ENCODE results near the gene HOXB7.

GRCh38 chr17:48589831-48590606 lies 20.8 kb downstream of the HOXB7 start, which contains the start of gene HOXB3:
- TF ChIP-seq ZNF274 (CRISPR knock-in tag; IDR thresholded peaks at IDR 0.05): no peak
- TF ChIP-seq ZNF562 (CRISPR knock-in tag; IDR thresholded peaks at IDR 0.05; ENCODE audit: borderline replicate concordance): no peak
- no peak for TF ChIP-seq FOXJ3 (CRISPR knock-in tag; IDR thresholded peaks at IDR 0.05; ENCODE audit: borderline replicate concordance)
- no peak for TF ChIP-seq ZFYVE20 (CRISPR knock-in tag; IDR thresholded peaks at IDR 0.05; ENCODE audit: borderline replicate concordance, low read depth)

All from HepG2 (cell line).